GM12892 (cell line): ENCODE results near the gene OTOG.

Experiments
- POLR2A ChIP-seq: IDR thresholded peaks from 2 replicates; pipeline ENCODE4 v1.6.1; 2011; ENCODE audit warnings: low read depth, low read length, control low read depth
- POLR2AphosphoS5 ChIP-seq: IDR thresholded peaks from 2 replicates; pipeline ENCODE4 v1.6.1; 2011; ENCODE audit warnings: low read depth, low read length, control low read depth
- TAF1 ChIP-seq: IDR thresholded peaks from 2 replicates; pipeline ENCODE4 v1.6.1; 2011; ENCODE audit warnings: low read depth, mild to moderate bottlenecking, control low read depth, low read length, borderline replicate concordance

- TF ChIP-seq POLR2A (no peak), POLR2AphosphoS5 (no peak), TAF1 (no peak)
Measured at GRCh38 chr11:17506314-17506713, 40.7 kb upstream of the OTOG start.
